PC-9 (cell line): ENCODE results near the gene ATXN1.

Experiments used
- EZH2 ChIP-seq: fragments of 200-600 bp; sonication (generic); IDR thresholded peaks from 2 replicates; pipeline ENCODE4 v1.8.0; 2017; ENCODE audit warnings: antibody characterized with exemption, low read depth
- TF ChIP-seq, protein P1 (sequence below): fragments of 200-600 bp; sonication (generic); conservative IDR thresholded peaks from 2 replicates; pipeline ENCODE4 v1.6.1; 2017; ENCODE audit warnings: mixed run types, antibody characterized with exemption, mild to moderate bottlenecking, moderate library complexity

DNA sequence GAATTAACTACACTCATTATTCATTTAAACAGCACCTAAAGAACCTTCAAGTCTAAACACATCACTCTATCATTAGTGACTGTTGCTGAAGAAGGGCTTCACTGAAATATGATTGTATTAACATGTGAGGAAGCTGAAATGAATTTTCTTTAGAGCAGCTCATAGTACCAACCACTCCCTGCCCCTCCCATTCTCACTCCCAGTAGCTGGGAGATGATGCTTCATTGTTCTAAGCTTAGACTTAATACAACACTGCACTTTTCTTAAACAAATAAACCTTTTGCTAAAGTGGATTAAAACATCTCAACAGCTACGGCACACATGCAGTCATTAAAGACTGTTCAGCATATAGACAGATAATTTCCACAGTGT lies 63.1 kb downstream of the ATXN1 start:
- TF ChIP-seq, protein P1, sequence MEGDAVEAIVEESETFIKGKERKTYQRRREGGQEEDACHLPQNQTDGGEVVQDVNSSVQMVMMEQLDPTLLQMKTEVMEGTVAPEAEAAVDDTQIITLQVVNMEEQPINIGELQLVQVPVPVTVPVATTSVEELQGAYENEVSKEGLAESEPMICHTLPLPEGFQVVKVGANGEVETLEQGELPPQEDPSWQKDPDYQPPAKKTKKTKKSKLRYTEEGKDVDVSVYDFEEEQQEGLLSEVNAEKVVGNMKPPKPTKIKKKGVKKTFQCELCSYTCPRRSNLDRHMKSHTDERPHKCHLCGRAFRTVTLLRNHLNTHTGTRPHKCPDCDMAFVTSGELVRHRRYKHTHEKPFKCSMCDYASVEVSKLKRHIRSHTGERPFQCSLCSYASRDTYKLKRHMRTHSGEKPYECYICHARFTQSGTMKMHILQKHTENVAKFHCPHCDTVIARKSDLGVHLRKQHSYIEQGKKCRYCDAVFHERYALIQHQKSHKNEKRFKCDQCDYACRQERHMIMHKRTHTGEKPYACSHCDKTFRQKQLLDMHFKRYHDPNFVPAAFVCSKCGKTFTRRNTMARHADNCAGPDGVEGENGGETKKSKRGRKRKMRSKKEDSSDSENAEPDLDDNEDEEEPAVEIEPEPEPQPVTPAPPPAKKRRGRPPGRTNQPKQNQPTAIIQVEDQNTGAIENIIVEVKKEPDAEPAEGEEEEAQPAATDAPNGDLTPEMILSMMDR, result no peak
- TF ChIP-seq EZH2, result no peak
